HG03039 (cell line): Measurements from ENCODE around the gene CCDC187.

Source experiments
- ATAC-seq: cut with Tn5 transposase; IDR thresholded peaks from one replicate; pipeline ENCODE4 v1.9.1; 2021; ENCODE audit warnings: mild to moderate bottlenecking, moderate library complexity; ENCODE audit not compliant: unreplicated experiment

The CCDC187 gene

DNA sequence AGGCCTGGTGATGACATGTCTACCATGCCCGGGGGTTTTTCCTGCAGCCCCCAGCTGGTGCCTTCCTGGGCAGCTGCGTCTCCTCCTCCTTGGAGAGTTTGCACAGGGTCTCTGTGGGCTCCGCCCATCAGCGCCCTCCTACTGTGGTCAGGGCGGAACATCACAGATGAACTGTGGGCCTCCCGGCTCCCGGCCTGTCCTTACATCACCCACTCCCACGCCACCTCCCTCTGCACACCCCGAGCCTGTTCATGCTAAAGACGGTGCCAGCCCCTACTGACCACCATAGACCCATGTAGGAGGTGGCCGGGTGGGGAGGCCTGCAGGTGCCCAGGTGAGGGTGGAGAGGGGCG lies 36.0 kb upstream of the CCDC187 start:
- ATAC-seq: no peak

- ATAC-seq: no peak
Measured at GRCh38 chr9:136339173-136339957, 35.5 kb upstream of the CCDC187 start.

- no peak for ATAC-seq
Measured at GRCh38 chr9:136338511-136338910, 34.6 kb upstream of the CCDC187 start.

DNA sequence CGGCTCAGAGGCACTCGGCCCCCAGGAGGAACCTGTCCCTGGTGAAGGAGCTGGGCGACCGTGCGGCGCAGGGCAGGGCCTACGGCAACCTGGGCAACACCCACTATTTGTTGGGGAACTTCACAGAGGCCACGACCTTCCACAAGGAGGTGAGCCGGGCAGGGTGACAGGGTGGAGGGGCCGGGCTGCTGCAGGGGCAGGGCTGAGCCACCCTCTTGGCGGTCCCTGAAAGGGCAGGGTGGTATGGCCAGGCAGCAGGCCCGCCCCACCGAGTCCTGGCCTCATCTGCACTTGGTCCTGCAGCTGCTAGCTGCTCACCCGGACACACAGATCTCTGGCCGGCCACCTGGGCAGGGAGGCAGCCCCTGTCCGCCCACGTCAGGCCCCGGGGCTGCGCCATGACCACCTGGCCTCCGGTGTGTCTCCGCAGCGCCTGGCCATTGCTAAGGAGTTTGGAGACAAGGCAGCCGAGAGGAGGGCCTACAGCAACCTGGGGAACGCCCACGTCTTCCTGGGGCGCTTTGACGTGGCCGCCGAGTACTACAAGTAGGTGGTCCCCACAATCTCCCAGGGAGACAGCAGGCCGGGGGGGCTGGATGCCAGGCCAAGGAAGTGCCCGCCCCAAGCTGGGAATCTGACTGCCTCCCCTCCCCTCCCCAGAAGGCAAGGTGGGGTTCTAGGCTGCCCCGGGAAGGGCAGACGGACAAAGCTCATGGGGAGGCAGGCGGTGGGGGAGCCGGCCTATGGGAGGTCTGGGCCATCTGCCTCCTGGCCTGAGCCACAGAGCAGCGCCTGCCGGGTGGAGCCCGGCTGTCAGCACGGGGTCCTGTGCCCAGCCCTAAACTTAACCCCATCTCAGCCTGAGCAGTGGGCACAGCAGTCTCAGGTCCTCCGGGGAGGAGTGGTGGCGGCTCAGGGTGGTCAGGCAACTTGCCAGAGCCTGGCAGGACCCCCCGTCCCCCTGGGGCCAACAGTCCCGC lies 33.8 kb upstream of the CCDC187 start:
- no peak for ATAC-seq

DNA sequence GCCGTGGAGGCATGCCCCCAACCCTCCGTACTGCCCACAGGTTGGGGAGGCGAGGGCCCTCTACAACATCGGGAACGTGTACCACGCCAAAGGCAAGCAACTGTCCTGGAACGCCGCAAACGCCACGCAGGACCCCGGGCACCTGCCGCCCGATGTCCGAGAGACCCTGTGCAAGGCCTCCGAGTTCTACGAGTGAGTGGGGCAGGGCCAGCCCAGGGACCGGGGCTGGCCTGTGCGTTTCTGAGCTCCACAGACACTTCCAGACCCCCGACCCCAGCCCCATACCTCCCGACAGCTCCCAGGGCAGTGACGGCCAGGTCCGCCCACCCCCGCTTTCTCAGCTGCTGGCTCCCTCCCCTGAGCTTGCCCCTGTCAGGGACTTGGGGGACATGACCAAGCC lies 33.0 kb upstream of the CCDC187 start:
- ATAC-seq: no peak

DNA sequence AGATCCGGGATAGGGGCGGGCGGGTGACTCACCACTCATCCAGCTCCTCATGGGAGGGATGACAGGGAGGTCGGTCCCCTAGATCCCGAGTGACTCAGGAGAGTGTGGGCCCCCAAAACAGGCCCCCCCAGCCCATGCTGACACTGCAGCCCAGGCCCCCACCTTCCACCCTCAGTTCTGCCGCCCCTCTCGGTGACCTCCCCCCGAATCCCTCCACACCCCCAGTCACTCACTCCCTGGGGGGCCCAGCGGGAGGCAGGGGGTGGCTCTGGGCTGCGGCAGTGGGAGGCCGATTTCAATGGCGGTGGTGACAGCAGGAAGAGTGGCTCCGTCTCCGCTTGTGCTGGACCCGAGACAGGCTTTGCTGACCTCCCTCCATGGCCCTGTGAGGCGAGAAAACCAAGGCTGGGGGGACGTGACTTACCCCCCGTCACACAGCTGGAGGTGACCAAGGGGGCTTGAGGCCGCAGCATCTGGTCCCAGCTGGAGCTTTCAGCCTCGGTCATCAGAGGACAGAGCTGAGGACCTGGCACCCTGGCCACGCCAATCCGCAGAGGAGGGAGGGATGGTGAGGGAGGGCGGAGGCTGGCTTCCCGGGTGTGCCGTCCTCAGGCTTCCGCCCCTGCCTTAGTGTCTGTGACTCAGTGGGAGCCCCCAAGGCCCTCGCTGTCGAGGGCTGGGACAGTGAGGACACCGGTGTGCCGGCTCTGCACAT lies 32.4 kb upstream of the CCDC187 start:
- no peak for ATAC-seq

- ATAC-seq: no peak
Measured at GRCh38 chr9:136335296-136336155, 31.6 kb upstream of the CCDC187 start.

GRCh38 chr9:136334541-136334940 lies 30.6 kb upstream of the CCDC187 start:
- no peak for ATAC-seq

DNA sequence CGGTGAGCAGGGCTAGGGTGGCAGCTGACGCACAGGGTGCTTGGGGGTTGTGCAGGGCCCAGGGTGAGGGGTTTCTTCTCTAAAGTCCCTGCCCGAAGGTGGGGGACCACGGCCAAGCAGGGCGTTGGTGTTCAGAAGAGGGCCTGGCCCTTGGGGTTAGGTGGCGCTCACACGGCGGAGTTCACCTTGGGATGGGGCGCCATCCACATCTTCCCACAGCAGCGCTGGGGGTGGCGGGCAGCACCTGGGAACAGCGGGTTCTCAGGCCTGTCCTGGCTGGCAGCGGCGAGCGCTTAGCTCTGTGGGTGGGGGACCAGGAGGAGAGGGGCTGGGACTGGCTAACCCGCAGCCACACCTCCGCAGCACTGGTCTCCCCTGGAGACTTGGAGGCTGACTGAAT lies 29.6 kb upstream of the CCDC187 start:
- ATAC-seq: no peak

- ATAC-seq: no peak
Measured at GRCh38 chr9:136333045-136333444, 29.2 kb upstream of the CCDC187 start.

DNA sequence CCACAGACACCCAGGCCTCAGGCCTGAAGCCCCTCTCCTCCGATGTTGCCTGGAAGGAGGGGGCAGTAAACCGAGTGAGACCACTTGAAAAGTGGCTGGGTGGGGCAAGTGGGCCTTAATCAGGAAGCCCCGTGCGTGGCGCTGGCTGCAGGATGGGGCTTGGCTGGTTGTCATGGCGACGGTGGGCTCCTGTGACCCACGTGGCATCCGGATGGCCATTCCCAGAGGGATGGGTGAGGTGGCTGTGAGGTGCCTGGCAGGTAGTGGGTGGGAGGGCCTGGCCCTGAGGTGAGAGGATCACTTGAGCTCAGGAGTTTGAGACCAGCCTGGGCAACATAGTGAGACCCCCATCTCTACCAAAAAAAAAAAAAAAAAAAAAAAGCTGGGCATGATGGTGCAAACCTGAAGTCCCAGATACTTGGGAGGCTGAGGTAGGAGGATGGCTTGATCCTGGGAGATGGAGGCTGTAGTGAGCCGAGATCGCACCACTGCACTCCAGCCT lies 28.6 kb upstream of the CCDC187 start:
- no peak for ATAC-seq

DNA sequence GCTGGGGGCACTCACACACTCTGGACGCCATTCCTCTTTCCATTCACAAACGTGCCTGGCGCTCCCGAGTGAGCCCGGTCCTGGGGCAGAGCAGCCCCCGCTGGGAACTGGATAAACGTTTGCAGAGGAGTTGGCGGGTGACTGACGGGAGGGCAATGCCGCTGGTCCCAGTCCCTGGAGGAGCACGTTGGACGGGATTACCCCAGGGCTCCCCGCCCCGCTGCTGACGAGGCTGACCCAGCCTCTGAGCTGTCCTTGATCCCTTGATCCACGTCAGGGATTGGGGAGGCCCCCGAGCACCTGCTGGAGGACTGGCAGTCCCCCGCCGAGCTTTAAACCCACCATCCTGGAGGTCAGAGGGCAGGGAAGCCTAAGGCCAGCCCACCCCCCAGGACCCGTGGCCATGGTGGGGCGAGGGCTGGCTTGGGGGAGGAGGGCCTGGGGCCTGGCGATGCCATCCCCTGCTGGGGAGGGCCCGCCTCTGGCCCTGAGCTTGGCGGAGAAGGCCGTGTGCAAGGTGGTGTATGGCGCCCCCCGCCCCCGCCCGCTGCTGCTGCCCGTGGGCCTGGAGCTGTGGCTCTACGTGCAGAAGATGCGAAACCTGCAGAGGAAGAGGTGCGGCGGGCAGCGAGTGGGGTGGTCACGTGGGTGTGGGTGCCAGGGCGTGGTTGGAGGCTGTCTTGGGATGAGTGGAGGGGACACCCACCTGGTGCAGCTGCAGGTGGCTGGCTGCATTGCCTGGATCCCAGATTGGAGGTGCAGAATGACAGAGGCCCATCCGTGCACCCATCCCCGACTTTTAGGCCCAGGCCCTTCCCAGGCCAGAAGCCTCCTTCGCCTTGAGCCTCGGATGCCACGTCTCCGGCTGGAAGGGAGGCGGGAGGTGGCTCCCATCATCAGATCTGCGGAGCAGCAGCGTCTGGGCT lies 27.9 kb upstream of the CCDC187 start:
- no peak for ATAC-seq

- no peak for ATAC-seq
Measured at GRCh38 chr9:136331030-136331429, 27.1 kb upstream of the CCDC187 start.

GRCh38 chr9:136330406-136330990 lies 26.6 kb upstream of the CCDC187 start:
- no peak for ATAC-seq

DNA sequence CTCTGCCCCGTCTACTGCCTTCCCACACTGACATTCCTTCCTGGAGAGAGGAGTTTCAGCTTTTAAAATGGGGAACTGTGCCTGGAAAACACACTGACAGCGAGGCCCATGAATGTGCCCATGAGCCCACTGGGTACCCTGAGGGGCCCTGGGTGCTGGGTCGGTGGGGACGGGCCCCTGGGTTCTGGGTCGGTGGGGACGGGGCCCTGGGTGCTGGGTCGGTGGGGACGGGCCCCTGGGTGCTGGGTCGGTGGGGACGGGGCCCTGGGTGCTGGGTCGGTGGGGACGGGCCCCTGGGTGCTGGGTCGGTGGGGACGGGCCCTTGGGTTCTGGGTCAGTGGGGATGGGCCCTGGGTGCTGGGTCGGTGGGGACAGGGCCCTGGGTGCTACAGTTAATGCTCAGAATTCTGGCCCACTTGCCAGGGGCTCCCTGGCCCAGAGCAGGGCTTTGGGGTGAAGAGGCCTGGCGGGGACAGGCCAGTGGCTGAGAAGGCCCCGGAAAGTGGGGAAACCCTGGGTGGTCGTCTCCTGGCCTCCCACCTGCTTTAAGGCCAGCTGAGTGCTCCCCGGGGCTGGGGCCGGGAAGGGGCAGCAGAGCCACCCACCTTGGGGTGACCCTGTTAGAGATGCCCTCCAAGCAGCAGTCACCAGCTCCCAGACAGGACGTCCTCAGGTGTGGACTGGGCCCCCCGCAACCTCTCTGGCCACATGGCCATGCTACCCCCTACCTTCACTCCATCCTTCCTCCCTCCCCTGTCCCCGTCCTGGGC lies 25.9 kb upstream of the CCDC187 start:
- no peak for ATAC-seq

DNA sequence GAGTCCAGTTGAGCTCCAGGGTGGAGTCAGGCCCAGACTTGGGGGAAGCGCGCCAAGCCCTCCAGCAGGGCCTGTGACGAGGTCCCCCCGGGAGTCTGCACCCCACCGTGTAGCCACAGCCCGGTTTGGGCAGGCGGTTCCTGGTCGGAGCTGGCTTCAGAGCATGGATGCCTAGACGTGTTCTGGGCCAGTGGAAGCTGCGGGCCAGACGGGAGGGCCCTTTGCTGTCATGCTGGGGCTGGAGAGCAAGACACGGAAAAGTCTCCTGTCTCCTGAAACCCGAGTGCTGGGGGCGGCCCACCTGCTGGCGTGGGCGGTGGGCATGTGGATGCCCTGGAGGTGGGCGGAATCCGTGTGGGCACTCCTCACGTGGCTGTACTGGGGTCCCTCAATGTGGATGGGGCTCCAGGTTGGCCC lies 25.3 kb upstream of the CCDC187 start:
- no peak for ATAC-seq

GRCh38 chr9:136328622-136329041 lies 24.7 kb upstream of the CCDC187 start:
- ATAC-seq: no peak

DNA sequence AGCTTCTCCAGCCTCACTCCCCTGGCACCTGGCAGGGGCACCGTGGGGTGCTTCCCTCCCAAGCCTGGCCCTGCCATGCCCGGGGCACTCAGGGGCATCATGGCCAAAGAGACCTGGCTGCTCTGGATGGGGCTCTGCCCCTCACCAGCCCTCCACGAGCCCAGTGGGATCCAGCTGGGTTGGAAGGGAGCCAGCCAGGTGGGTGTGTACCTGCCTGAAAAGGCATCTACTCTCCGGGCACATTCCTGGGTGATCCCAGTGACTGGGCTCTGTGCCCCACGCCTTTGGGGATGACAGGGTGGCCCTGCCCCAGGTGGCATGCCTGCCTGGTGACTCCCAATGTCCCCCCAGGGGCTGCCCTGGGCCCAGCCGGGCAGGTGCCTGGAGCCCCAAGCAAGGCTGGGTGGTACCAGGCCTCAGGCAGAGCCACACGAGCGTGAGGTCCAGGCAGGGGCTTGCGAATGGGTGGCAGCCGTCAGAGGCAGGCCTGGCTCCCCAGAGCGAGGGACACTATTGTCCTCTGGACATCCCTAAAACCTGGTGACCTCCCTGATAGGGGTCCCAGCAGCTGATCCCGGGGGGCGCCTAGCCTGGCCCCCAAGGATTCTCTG lies 24.2 kb upstream of the CCDC187 start:
- ATAC-seq: no peak
